HG03571 (cell line): Measurements from ENCODE around the gene NIPAL3.
"Not testable (repeated sequence)": the region's sequence is repeated elsewhere in the genome, so short reads cannot be mapped to it uniquely, and the experiment has no call there.

ENCODE experiments used
- ATAC-seq: cut with Tn5 transposase; IDR thresholded peaks from one replicate; pipeline ENCODE4 v1.9.1; 2021; ENCODE audit not compliant: unreplicated experiment

The NIPAL3 gene

GRCh38 chr1:24455272-24455671, 39.7 kb downstream of the NIPAL3 start:
- ATAC-seq: no peak

GRCh38 chr1:24457866-24458265, 42.3 kb downstream of the NIPAL3 start:
- no peak for ATAC-seq

- ATAC-seq: no peak
Observed at GRCh38 chr1:24459551-24460266, 44.1 kb downstream of the NIPAL3 start.

- ATAC-seq: not testable (repeated sequence)
Observed at GRCh38 chr1:24462128-24462527, 46.5 kb downstream of the NIPAL3 start.

GRCh38 chr1:24463776-24464735, 48.5 kb downstream of the NIPAL3 start:
- no peak for ATAC-seq

GRCh38 chr1:24465099-24465498, 49.5 kb downstream of the NIPAL3 start:
- no peak for ATAC-seq

GRCh38 chr1:24465638-24466037, 50.0 kb downstream of the NIPAL3 start:
- ATAC-seq: no peak

- no peak for ATAC-seq
Observed at GRCh38 chr1:24468685-24469316, 53.2 kb downstream of the NIPAL3 start.

GRCh38 chr1:24470592-24470991, 55.0 kb downstream of the NIPAL3 start:
- ATAC-seq: no peak

GRCh38 chr1:24472527-24473251, 57.1 kb downstream of the NIPAL3 start:
- no peak for ATAC-seq

- no peak for ATAC-seq
Observed at GRCh38 chr1:24474193-24474592, 58.6 kb downstream of the NIPAL3 start.

GRCh38 chr1:24475700-24476099, 60.1 kb downstream of the NIPAL3 start:
- ATAC-seq: no peak

- ATAC-seq: no peak
Observed at GRCh38 chr1:24476571-24476970, 61.0 kb downstream of the NIPAL3 start.

- no peak for ATAC-seq
Observed at GRCh38 chr1:24477309-24477708, 61.7 kb downstream of the NIPAL3 start.

GRCh38 chr1:24481101-24481500, 65.5 kb downstream of the NIPAL3 start:
- ATAC-seq: no peak

GRCh38 chr1:24481843-24482610, 66.4 kb downstream of the NIPAL3 start:
- ATAC-seq: no peak

GRCh38 chr1:24483441-24483840, 67.8 kb downstream of the NIPAL3 start:
- no peak for ATAC-seq

- ATAC-seq: no peak
Observed at GRCh38 chr1:24484199-24484598, 68.6 kb downstream of the NIPAL3 start.

- ATAC-seq: no peak
Observed at GRCh38 chr1:24486331-24487065, 70.9 kb downstream of the NIPAL3 start.
